GM12878 (cell line): ENCODE results near the gene MEIG1. TPM values are rescaled to one million over a fixed set of nuclear protein-coding genes. Genes with fewer than 3 reads are reported as not detected.

Experiments used
- CBX3 ChIP-seq: fragments of 200-600 bp; sonication (generic); IDR thresholded peaks from 2 replicates; pipeline ENCODE4 v1.6.1; 2016; ENCODE audit warnings: low read depth, borderline replicate concordance
- CHD1 ChIP-seq: IDR thresholded peaks from 2 replicates; pipeline ENCODE4 v1.6.1; 2012; ENCODE audit warnings: low read depth, low read length, improper control_type of control experiment
- CHD2 ChIP-seq: IDR thresholded peaks from 2 replicates; pipeline ENCODE4 v1.6.1; 2011; ENCODE audit warnings: low read depth, low read length, improper control_type of control experiment, borderline replicate concordance
- CHD4 ChIP-seq: fragments of 200-600 bp; sonication (generic); IDR thresholded peaks from 2 replicates; pipeline ENCODE4 v1.6.1; 2016; ENCODE audit warnings: mild to moderate bottlenecking
- MTA2 ChIP-seq: fragments of 450-650 bp; IDR thresholded peaks from 2 replicates; pipeline ENCODE4 v1.6.1; 2016; ENCODE audit warnings: low read depth, mild to moderate bottlenecking, moderate library complexity
- NFYB ChIP-seq: IDR thresholded peaks from 2 replicates; pipeline ENCODE4 v1.6.1; 2011; ENCODE audit warnings: low read depth, mild to moderate bottlenecking, low read length, improper control_type of control experiment, moderate library complexity; ENCODE audit not compliant: insufficient read depth
- NR2F1 ChIP-seq: fragments of 450-650 bp; conservative IDR thresholded peaks from 2 replicates; pipeline ENCODE4 v1.6.1; 2017; ENCODE audit warnings: mild to moderate bottlenecking
- polyA plus RNA-seq, 11 experiments: library from polyadenylated mRNA; depleted of rRNA in 4 of 11; unstranded in 6 of 11; stranded (reverse) in 5 of 11; fragments of >200 nt; fragmentation: Nextera tagmentation in 4 of 11; fragmentation: Illumina TruSeq in 1 of 11; extraction: Ambion mirVana in 4 of 11; extraction: Trizol in 1 of 11; gene quantifications; 1 replicate in 1 of 11; 2 replicates in 10 of 11; pipeline versions ENCODE4 v1.2.1 to v1.2.3, GENCODE V29; 2011 to 2016; ENCODE audit warnings: inconsistent platforms in 2 of 11, missing spikeins in 2 of 11, low read depth in 1 of 11
- total RNA-seq, 4 experiments: library from RNA; depleted of rRNA in 3 of 4; stranded (reverse); fragments of >200 nt in 3 of 4; fragmentation: Illumina TruSeq in 1 of 4; extraction: Trizol in 1 of 4; gene quantifications; 2 replicates each; pipeline versions ENCODE4 v1.2.1 to v1.2.3, GENCODE V29; 2013 to 2021
- TF ChIP-seq, protein P1 (sequence below): fragments of 450-650 bp; IDR thresholded peaks from 2 replicates; pipeline ENCODE4 v1.6.1; 2017; ENCODE audit warnings: mild to moderate bottlenecking, moderate library complexity
- TF ChIP-seq, protein P2 (sequence below): IDR thresholded peaks from 2 replicates; pipeline ENCODE4 v1.6.1; 2011; ENCODE audit warnings: low read depth, mild to moderate bottlenecking, low read length, moderate library complexity, borderline replicate concordance; ENCODE audit errors: extremely low read depth
- TF ChIP-seq, protein P3 (sequence below): fragments of 150-350 bp; IDR thresholded peaks from 2 replicates; pipeline ENCODE4 v1.6.1; 2016; ENCODE audit warnings: low read depth, low read length
- TF ChIP-seq, protein P4 (sequence below): fragments of 450-650 bp; IDR thresholded peaks from 2 replicates; pipeline ENCODE4 v1.6.1; 2016; ENCODE audit warnings: mild to moderate bottlenecking, moderate library complexity, borderline replicate concordance
- TF ChIP-seq, protein P5 (sequence below): IDR thresholded peaks from 2 replicates; pipeline ENCODE4 v1.6.1; 2011; ENCODE audit warnings: borderline replicate concordance, low read depth, mild to moderate bottlenecking, moderate library complexity, low read length; ENCODE audit not compliant: insufficient read depth, poor library complexity, severe bottlenecking

MEIG1 gene
- total and polyA plus RNA-seq, 10 of the 15 experiments (the other 5 are each of a cell fraction or from before 2014, with no cell fraction given), result 0.13 to 1.9 (median 0.80) TPM; not detected in 2

DNA sequence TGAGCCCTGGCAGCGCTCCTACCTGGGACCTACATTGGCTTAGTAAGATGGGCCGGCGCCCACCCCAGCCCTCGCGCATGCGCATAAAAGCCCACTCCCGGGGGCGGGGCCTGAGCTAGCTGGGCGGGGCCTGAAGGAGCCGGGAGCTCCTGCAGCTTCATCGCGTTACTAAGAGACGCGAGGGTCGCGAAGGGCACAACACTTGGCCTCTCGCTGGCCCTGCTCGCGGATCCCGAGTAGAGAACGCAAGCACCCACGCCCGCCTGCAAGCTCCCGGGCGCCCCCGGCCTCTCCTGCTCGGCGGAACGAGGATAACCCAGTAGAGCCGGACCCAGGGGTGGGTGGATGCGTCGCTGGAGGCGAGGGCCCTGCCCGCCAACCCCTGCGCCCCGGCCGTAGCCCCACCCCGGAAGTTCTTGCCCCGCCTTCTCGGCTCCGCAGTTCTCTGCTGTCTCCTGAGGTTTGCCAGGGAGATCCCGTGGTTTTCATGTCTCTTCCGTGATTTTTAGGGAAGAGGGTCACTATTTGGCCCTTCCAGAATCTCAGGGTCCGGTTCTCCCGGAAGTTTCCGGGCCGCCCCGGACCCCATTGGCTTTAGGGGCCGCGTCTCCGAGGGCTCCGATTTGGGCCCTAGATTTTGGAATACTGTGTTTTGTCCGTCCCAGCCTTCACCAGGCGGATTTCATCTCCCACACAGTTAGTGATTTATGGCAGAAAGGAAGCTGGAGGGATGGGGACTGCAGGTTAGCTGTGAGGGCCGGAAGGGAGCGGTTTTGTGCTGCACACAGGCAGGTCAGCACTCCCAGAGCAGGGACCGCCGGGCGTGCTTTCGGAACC is at the start of gene MEIG1 (continued):
- TF ChIP-seq, protein P1, sequence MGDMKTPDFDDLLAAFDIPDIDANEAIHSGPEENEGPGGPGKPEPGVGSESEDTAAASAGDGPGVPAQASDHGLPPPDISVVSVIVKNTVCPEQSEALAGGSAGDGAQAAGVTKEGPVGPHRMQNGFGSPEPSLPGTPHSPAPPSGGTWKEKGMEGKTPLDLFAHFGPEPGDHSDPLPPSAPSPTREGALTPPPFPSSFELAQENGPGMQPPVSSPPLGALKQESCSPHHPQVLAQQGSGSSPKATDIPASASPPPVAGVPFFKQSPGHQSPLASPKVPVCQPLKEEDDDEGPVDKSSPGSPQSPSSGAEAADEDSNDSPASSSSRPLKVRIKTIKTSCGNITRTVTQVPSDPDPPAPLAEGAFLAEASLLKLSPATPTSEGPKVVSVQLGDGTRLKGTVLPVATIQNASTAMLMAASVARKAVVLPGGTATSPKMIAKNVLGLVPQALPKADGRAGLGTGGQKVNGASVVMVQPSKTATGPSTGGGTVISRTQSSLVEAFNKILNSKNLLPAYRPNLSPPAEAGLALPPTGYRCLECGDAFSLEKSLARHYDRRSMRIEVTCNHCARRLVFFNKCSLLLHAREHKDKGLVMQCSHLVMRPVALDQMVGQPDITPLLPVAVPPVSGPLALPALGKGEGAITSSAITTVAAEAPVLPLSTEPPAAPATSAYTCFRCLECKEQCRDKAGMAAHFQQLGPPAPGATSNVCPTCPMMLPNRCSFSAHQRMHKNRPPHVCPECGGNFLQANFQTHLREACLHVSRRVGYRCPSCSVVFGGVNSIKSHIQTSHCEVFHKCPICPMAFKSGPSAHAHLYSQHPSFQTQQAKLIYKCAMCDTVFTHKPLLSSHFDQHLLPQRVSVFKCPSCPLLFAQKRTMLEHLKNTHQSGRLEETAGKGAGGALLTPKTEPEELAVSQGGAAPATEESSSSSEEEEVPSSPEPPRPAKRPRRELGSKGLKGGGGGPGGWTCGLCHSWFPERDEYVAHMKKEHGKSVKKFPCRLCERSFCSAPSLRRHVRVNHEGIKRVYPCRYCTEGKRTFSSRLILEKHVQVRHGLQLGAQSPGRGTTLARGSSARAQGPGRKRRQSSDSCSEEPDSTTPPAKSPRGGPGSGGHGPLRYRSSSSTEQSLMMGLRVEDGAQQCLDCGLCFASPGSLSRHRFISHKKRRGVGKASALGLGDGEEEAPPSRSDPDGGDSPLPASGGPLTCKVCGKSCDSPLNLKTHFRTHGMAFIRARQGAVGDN, result peak; percentile 50; the same call in 1 of the 2 replicates
- no peak for TF ChIP-seq NFYB
- peak; percentile 87 for TF ChIP-seq NR2F1
- TF ChIP-seq CBX3, result no peak
- TF ChIP-seq, protein P2, sequence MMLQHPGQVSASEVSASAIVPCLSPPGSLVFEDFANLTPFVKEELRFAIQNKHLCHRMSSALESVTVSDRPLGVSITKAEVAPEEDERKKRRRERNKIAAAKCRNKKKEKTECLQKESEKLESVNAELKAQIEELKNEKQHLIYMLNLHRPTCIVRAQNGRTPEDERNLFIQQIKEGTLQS, result no peak
- TF ChIP-seq, protein P3, sequence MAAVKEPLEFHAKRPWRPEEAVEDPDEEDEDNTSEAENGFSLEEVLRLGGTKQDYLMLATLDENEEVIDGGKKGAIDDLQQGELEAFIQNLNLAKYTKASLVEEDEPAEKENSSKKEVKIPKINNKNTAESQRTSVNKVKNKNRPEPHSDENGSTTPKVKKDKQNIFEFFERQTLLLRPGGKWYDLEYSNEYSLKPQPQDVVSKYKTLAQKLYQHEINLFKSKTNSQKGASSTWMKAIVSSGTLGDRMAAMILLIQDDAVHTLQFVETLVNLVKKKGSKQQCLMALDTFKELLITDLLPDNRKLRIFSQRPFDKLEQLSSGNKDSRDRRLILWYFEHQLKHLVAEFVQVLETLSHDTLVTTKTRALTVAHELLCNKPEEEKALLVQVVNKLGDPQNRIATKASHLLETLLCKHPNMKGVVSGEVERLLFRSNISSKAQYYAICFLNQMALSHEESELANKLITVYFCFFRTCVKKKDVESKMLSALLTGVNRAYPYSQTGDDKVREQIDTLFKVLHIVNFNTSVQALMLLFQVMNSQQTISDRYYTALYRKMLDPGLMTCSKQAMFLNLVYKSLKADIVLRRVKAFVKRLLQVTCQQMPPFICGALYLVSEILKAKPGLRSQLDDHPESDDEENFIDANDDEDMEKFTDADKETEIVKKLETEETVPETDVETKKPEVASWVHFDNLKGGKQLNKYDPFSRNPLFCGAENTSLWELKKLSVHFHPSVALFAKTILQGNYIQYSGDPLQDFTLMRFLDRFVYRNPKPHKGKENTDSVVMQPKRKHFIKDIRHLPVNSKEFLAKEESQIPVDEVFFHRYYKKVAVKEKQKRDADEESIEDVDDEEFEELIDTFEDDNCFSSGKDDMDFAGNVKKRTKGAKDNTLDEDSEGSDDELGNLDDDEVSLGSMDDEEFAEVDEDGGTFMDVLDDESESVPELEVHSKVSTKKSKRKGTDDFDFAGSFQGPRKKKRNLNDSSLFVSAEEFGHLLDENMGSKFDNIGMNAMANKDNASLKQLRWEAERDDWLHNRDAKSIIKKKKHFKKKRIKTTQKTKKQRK, result no peak
- TF ChIP-seq MTA2, result peak; percentile 77
- no peak for TF ChIP-seq CHD1
- TF ChIP-seq, protein P4, sequence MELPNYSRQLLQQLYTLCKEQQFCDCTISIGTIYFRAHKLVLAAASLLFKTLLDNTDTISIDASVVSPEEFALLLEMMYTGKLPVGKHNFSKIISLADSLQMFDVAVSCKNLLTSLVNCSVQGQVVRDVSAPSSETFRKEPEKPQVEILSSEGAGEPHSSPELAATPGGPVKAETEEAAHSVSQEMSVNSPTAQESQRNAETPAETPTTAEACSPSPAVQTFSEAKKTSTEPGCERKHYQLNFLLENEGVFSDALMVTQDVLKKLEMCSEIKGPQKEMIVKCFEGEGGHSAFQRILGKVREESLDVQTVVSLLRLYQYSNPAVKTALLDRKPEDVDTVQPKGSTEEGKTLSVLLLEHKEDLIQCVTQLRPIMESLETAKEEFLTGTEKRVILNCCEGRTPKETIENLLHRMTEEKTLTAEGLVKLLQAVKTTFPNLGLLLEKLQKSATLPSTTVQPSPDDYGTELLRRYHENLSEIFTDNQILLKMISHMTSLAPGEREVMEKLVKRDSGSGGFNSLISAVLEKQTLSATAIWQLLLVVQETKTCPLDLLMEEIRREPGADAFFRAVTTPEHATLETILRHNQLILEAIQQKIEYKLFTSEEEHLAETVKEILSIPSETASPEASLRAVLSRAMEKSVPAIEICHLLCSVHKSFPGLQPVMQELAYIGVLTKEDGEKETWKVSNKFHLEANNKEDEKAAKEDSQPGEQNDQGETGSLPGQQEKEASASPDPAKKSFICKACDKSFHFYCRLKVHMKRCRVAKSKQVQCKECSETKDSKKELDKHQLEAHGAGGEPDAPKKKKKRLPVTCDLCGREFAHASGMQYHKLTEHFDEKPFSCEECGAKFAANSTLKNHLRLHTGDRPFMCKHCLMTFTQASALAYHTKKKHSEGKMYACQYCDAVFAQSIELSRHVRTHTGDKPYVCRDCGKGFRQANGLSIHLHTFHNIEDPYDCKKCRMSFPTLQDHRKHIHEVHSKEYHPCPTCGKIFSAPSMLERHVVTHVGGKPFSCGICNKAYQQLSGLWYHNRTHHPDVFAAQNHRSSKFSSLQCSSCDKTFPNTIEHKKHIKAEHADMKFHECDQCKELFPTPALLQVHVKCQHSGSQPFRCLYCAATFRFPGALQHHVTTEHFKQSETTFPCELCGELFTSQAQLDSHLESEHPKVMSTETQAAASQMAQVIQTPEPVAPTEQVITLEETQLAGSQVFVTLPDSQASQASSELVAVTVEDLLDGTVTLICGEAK, result peak; percentile 100
- TF ChIP-seq CHD2, result no peak; the same call in 1 of the 2 replicates
- no peak for TF ChIP-seq CHD4
- TF ChIP-seq, protein P5, sequence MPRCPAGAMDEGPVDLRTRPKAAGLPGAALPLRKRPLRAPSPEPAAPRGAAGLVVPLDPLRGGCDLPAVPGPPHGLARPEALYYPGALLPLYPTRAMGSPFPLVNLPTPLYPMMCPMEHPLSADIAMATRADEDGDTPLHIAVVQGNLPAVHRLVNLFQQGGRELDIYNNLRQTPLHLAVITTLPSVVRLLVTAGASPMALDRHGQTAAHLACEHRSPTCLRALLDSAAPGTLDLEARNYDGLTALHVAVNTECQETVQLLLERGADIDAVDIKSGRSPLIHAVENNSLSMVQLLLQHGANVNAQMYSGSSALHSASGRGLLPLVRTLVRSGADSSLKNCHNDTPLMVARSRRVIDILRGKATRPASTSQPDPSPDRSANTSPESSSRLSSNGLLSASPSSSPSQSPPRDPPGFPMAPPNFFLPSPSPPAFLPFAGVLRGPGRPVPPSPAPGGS, result no peak
